Glutamatergic neuron (in vitro differentiated cells): ENCODE results near the gene FOXL3. TPM values are rescaled to one million over a fixed set of nuclear protein-coding genes. Genes with fewer than 3 reads are reported as not detected.

ENCODE experiments used
- DNase-seq: peaks from one replicate; pipeline ENCODE4 v3.0.0; 2022
- H3K27ac Mint-ChIP-seq: one replicate; pipeline ENCODE4 v1.8.0; 2020; ENCODE audit warnings: mild to moderate bottlenecking, mixed read lengths, inconsistent platforms; ENCODE audit not compliant: unreplicated experiment
- H3K27me3 Mint-ChIP-seq: one replicate; pipeline ENCODE4 v1.8.0; 2020; ENCODE audit warnings: mild to moderate bottlenecking, moderate library complexity, mixed read lengths, inconsistent platforms; ENCODE audit not compliant: unreplicated experiment
- H3K36me3 Mint-ChIP-seq: one replicate; pipeline ENCODE4 v1.8.0; 2020; ENCODE audit warnings: mild to moderate bottlenecking, mixed read lengths, inconsistent platforms; ENCODE audit not compliant: unreplicated experiment
- H3K4me1 Mint-ChIP-seq: one replicate; pipeline ENCODE4 v1.8.0; 2020; ENCODE audit warnings: mild to moderate bottlenecking, low read depth, mixed read lengths, inconsistent platforms; ENCODE audit not compliant: unreplicated experiment
- H3K4me3 Mint-ChIP-seq: one replicate; pipeline ENCODE4 v1.8.0; 2020; ENCODE audit warnings: mild to moderate bottlenecking, mixed read lengths, inconsistent platforms; ENCODE audit not compliant: unreplicated experiment
- H3K9me3 Mint-ChIP-seq: one replicate; pipeline ENCODE4 v1.8.0; 2020; ENCODE audit warnings: mild to moderate bottlenecking, moderate library complexity, mixed read lengths, inconsistent platforms; ENCODE audit not compliant: unreplicated experiment
- total RNA-seq: library from RNA; stranded (reverse); fragmentation: NEBNext Ultra II Directional; extraction: Animal tissue kit (Norgen Biotek cat#: 25700); gene quantifications from one replicate; pipeline ENCODE4 v1.2.1, GENCODE V29; 2021; ENCODE audit not compliant: unreplicated experiment
- TF ChIP-seq, protein P1 (sequence below): fragments of 200-600 bp; sonication (generic); IDR thresholded peaks from one replicate; pipeline ENCODE4 v1.5.0; 2021; ENCODE audit not compliant: partially characterized antibody, unreplicated experiment

Gene FOXL3
- total RNA-seq, 1 donor from 2014 or later: not detected

DNA sequence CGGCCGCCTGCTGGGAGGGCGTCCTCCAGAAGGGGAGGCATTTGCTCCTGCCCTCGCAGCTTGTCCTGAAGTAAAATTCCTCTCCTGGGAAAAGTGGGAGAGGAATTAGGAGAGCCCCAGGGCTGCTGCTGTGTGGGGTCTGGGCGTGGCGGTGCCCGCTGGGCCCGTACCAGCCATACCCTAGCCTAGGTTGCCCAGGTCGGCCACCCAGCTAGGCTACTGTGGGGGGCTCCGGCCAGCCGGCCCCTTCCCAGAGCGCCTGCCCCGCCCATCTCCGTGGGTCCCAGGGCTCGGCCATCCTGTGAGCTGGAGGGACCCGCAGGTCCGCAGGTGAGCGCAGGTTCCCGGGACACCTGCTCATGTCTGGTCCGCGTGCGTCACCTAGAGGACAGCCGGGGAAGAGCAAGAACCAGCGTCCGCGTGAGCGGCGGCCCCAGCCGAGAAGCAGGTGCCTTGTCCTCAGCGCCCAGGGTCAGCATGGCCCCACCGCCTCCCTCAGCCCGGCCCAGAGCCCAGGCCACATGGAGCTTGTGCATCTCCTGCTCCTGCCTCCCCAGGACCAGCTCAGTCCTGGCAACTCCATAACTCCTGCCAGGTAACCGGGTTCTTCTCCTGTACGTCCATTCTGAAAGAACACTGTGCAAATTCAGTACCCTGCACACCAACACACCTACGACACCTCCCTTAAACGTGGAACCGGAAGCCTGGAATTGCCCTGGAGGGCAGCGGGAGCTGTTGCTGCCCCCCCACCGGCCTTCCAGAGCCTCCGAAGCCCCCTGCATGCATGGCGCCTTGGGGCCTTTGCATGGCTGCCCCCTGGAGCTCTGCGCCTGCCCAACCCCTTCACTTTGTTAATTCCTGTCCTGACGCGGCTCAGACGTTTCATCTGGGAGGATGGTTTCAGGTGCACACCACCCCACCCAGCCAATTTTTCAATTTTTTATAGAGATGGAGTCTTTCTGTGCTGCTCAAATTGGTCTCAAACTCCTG lies 22.8 kb upstream of the FOXL3 start:
- Mint-ChIP-seq H3K4me1 (peaks cover 2% of the 10 kb centered on the region), H3K4me3 (no peak overlapping the region), H3K27ac (no peak overlapping the region), H3K27me3 (peaks cover 32% of the 10 kb centered on the region), H3K9me3 (peaks cover 45% of the 10 kb centered on the region), H3K36me3 (peaks cover 21% of the 10 kb centered on the region)
- TF ChIP-seq, protein P1, sequence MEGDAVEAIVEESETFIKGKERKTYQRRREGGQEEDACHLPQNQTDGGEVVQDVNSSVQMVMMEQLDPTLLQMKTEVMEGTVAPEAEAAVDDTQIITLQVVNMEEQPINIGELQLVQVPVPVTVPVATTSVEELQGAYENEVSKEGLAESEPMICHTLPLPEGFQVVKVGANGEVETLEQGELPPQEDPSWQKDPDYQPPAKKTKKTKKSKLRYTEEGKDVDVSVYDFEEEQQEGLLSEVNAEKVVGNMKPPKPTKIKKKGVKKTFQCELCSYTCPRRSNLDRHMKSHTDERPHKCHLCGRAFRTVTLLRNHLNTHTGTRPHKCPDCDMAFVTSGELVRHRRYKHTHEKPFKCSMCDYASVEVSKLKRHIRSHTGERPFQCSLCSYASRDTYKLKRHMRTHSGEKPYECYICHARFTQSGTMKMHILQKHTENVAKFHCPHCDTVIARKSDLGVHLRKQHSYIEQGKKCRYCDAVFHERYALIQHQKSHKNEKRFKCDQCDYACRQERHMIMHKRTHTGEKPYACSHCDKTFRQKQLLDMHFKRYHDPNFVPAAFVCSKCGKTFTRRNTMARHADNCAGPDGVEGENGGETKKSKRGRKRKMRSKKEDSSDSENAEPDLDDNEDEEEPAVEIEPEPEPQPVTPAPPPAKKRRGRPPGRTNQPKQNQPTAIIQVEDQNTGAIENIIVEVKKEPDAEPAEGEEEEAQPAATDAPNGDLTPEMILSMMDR: peak; percentile 11
- peak; percentile 21 for DNase-seq

DNA sequence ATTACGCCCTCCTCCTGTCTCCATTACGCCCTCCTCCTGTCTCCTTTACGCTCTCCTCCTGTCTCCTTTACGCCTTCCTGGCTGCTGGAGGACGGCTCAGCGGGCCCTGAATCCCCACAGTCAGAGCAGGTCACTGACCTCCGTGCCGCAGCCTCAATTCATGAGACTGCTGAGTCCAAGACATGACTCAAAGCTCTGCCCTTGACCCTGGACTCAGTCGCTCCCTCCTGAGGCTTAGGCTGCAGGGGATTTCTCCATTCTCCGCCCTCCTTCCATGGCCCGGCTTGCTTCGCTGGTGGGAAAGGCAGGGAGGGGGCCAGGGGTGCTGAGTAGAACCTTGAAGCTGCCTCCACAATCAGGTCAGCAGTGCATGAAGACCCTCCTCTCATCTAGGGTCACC lies 21.0 kb upstream of the FOXL3 start:
- H3K36me3 Mint-ChIP-seq: peaks cover 26% of the 10 kb centered on the region

DNA sequence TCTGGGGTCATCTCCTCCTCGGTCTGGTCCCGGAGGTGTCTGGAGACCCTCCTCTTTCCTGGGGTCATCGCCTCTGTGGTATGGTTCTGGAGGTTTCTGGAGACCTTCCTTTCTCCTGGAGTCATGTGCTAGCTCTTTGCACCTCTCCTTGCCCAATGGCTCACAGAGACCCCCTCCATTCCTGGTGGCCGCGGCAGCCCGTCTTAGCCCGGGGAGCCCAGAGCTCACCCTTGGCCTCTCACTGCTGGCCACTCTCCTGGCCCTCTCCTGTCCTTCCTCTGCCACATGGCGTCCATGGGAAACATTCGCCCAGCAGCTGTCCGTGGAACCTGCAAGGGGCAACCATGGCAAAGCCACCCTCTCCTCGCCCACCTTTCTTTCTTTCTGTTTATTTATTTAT lies 20.2 kb upstream of the FOXL3 start:
- Mint-ChIP-seq H3K36me3 (peaks cover 33% of the 10 kb centered on the region), H3K4me1 (no peaks in the 10 kb centered on the region), H3K27me3 (peaks cover 30% of the 10 kb centered on the region), H3K9me3 (peaks cover 45% of the 10 kb centered on the region), H3K4me3 (no peak overlapping the region), H3K27ac (no peak overlapping the region)
- TF ChIP-seq, protein P1: no peak
- DNase-seq: peak; percentile 3

More for the DNA sequence above, 21.0 kb upstream of the FOXL3 start:
- H3K27ac Mint-ChIP-seq: no peak overlapping the region
- peaks cover 34% of the 10 kb centered on the region for H3K27me3 Mint-ChIP-seq
- TF ChIP-seq, protein P1: no peak
- no peaks in the 10 kb centered on the region for H3K4me1 Mint-ChIP-seq
- H3K9me3 Mint-ChIP-seq: peaks cover 48% of the 10 kb centered on the region
- peak; percentile 8 for DNase-seq
- H3K4me3 Mint-ChIP-seq: no peak overlapping the region

DNA sequence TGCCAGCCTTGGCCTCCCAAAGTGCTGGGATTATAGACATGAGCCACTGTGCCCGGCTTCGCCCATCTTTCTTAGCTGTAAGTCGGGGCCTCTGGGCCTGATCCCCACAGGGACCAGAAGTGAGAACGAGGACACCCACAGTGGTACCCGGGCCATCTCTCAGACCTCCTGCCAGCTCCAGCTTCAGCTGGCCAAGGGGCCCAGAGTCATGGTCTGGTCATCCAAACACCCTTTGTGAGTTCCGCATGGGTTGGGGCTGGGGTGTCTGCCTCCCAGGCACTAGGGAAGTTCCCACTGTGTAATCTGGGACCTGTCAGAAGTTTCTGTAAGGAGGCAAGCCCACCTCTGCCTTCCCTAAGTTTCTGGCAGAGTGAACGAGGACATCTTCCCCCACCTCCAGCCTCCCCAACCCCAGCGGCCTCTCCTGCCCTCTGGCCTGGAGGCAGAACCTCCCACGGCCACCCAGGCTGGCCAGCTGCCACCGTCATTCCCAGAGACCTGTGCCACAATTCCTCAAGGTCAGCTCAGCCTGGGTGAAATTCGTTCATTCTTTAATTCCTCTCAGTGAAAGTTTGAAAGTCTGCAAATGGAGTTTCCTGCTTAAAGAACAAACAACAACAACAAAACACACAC lies 19.5 kb upstream of the FOXL3 start:
- Mint-ChIP-seq H3K27ac (no peak overlapping the region), H3K4me1 (no peaks in the 10 kb centered on the region), H3K27me3 (peaks cover 27% of the 10 kb centered on the region), H3K9me3 (peaks cover 38% of the 10 kb centered on the region), H3K4me3 (no peak overlapping the region), H3K36me3 (peaks cover 33% of the 10 kb centered on the region)
- DNase-seq: peak; percentile 7
- TF ChIP-seq, protein P1: no peak
